BE2C (cell line): Measurements from ENCODE around the gene GEMIN7.

ENCODE experiments used
- DNase-seq: peaks from one replicate; pipeline ENCODE4 v3.0.0-alpha.2; 2020
- H3K27me3 ChIP-seq: fragments of 250-450 bp; sonication (Bioruptor Pico); 2 replicates; pipeline ENCODE4 v1.5.1; 2020; ENCODE audit warnings: mild to moderate bottlenecking
- H3K36me3 ChIP-seq: fragments of 250-450 bp; sonication (Bioruptor Pico); 2 replicates; pipeline ENCODE4 v1.5.1; 2020; ENCODE audit warnings: mild to moderate bottlenecking
- H3K4me1 ChIP-seq: fragments of 250-450 bp; sonication (Bioruptor Pico); 2 replicates; pipeline ENCODE4 v1.5.1; 2020
- H3K4me3 ChIP-seq: 2 replicates; pipeline ENCODE4 v1.5.1; 2011; ENCODE audit warnings: low read depth, low read length
- H3K9me3 ChIP-seq: fragments of 250-450 bp; sonication (Bioruptor Pico); 2 replicates; pipeline ENCODE4 v1.5.1; 2020
- TF ChIP-seq, protein P1 (sequence below): IDR thresholded peaks from 2 replicates; pipeline ENCODE4 v1.5.1; 2012; ENCODE audit warnings: mild to moderate bottlenecking, low read depth, low read length

The GEMIN7 gene

GRCh38 chr19:45139286-45140143 is 60.5 kb downstream of the GEMIN7 start:
- TF ChIP-seq, protein P1, sequence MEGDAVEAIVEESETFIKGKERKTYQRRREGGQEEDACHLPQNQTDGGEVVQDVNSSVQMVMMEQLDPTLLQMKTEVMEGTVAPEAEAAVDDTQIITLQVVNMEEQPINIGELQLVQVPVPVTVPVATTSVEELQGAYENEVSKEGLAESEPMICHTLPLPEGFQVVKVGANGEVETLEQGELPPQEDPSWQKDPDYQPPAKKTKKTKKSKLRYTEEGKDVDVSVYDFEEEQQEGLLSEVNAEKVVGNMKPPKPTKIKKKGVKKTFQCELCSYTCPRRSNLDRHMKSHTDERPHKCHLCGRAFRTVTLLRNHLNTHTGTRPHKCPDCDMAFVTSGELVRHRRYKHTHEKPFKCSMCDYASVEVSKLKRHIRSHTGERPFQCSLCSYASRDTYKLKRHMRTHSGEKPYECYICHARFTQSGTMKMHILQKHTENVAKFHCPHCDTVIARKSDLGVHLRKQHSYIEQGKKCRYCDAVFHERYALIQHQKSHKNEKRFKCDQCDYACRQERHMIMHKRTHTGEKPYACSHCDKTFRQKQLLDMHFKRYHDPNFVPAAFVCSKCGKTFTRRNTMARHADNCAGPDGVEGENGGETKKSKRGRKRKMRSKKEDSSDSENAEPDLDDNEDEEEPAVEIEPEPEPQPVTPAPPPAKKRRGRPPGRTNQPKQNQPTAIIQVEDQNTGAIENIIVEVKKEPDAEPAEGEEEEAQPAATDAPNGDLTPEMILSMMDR = no peak
- Histone ChIP-seq H3K4me1 (no peaks in the 10 kb centered on the region), H3K36me3 (peaks cover 34% of the 10 kb centered on the region), H3K27me3 (no peaks in the 10 kb centered on the region), H3K4me3 (no peak overlapping the region), H3K9me3 (no peaks in the 10 kb centered on the region)
- DNase-seq = no peak

DNA sequence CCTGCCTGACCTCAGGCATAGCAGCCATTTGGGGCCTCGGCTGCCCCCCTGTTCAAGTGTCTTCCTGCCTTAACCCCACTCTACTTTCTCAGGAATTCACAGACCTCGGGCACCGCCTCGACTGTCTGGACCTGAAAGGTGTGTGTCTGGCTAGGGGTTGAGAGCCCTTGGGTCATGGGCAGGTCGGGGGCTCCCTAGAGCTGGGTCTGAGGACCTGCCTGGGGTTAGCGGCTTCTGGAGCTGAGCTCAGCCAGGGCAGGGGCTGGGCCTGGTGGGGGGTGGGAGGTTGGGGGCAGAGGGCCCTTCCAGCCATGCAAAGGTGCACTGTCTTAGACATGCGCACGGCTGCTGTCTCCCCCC is 61.1 kb downstream of the GEMIN7 start:
- no peaks in the 10 kb centered on the region for H3K9me3 ChIP-seq
- no peaks in the 10 kb centered on the region for H3K4me1 ChIP-seq
- peaks cover 40% of the 10 kb centered on the region for H3K36me3 ChIP-seq

GRCh38 chr19:45140533-45140932 is 61.5 kb downstream of the GEMIN7 start:
- DNase-seq = no peak
- Histone ChIP-seq H3K4me1 (no peaks in the 10 kb centered on the region), H3K27me3 (no peaks in the 10 kb centered on the region), H3K4me3 (no peak overlapping the region), H3K36me3 (peaks cover 43% of the 10 kb centered on the region), H3K9me3 (no peaks in the 10 kb centered on the region)
- TF ChIP-seq, protein P1 = no peak

More for the DNA sequence above, 61.1 kb downstream of the GEMIN7 start:
- TF ChIP-seq, protein P1 = no peak
- no peaks in the 10 kb centered on the region for H3K27me3 ChIP-seq
- DNase-seq = no peak
- no peak overlapping the region for H3K4me3 ChIP-seq
